OCI-LY1 (cell line): ENCODE measurements around the gene ENTPD8.

Source experiments
- CTCF ChIP-seq: fragments of 200-600 bp; sonication (generic), shearing (Covaris generic); IDR thresholded peaks from 2 replicates; pipeline ENCODE4 v1.5.1; 2017; ENCODE audit warnings: mild to moderate bottlenecking, antibody characterized with exemption, low read length, moderate library complexity, mixed read lengths
- EZH2 ChIP-seq: fragments of 200-600 bp; sonication (generic), shearing (Covaris generic); IDR thresholded peaks from 2 replicates; pipeline ENCODE4 v1.8.0; 2017; ENCODE audit warnings: borderline replicate concordance, mixed run types, mild to moderate bottlenecking, antibody characterized with exemption, low read length, moderate library complexity, mixed read lengths

GRCh38 chr9:137467161-137467581, 26.0 kb upstream of the ENTPD8 start:
- TF ChIP-seq CTCF (no peak), EZH2 (no peak)
